GM21619 (cell line): ENCODE results near the gene ARID1A.
"Not testable (repeated sequence)": the region's sequence is repeated elsewhere in the genome, so short reads cannot be mapped to it uniquely, and the experiment has no call there.

ENCODE experiments used
- ATAC-seq: cut with Tn5 transposase; IDR thresholded peaks from one replicate; pipeline ENCODE4 v1.9.1; 2021; ENCODE audit not compliant: unreplicated experiment

ARID1A gene

GRCh38 chr1:26697978-26698849, 2.4 kb downstream of the ARID1A start:
- peak; percentile 21 for ATAC-seq

DNA sequence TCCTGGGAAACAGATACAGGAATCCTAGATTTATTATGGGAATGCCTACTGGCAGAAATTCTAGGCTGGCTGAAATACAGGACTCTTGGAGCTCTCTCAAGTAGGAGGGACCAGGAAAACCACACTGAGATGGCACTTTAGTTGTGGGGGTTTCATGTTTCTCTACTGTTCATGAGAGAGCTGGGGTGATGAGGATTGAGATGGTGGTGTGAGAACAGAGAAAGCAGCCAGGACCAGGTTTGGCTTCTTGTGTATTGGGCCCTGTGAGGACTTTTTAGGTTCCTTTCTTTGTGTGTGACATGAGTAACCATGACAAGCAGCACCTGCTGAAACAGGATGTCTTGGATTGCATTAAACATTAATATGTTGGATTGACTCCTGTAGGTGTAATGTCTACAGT, 4.9 kb downstream of the ARID1A start:
- no peak for ATAC-seq

DNA sequence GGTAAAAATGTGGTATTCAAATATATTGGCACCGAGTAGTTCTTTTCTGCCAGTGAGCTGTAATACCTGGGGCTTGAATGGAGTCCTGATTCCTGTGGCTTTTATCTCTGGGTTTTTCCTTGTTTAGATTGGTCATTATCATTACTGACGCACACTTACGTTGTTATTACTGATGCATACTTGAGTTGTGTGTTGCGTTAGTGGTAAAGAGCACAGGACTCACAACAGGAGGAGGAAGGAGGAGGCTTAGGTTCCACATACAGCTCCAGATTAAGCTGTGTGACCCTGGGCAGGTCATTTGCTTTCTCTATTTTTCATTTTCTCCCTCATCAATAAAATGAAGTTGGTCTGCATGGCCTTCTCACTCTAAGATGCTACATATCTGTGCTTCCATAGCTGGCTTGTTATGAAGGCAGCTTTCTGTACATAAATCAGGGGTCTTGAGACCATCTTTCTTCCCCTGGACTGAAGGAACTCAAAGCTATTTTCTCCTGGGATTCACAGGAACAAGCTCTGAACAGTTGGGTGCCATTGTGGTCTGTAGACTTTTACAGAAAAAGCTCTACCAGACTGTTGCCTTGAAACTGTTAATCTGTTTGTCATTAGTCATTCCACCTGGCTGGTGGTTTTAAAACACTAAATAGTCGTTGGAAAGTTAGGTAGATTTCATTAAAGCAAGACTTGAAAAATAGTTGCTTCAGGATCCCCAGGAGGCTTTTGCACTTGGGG, 5.6 kb downstream of the ARID1A start:
- ATAC-seq, result no peak

GRCh38 chr1:26701995-26702679, 6.3 kb downstream of the ARID1A start:
- ATAC-seq, result no peak

GRCh38 chr1:26702680-26703038, 6.8 kb downstream of the ARID1A start:
- ATAC-seq, result no peak

DNA sequence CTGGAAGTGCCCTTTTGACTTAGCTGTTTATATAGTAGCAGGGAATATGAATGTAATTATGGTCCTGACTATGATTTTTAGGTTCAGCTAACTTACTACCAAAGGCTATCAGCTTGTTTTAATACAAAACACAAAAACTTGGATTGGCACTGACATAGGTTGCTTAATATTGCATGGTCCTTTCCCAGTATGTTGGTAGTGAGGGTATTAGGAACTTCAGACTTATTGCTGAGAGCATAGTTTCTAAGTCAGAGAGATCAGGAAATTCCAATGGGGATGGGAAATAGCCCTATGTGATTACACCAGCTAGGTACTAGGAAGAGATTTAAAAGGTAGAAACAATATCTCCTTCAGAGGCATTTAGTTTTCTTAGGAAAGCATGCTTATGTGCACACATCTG, 7.7 kb downstream of the ARID1A start:
- ATAC-seq, result no peak

- no peak for ATAC-seq
Observed at GRCh38 chr1:26704629-26705028, 8.8 kb downstream of the ARID1A start.

DNA sequence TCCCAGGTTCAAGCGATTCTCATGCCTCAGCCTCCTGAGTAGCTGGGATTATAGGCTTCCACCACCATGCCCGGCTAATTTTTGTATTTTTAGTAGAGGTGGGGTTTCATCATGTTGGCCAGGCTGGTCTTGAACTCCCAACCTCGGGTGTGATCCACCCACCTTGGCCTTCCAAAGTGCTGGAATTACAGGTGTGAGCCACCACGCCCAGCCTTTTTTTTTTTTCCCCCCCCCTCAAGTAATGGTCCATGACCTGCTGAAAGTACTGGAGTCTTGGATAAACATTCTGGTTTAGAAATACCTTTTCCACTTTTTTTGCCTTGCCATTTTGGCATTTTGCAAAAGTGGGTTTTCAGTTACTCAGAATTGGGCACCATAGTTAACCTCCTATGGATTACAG, 9.4 kb downstream of the ARID1A start:
- not testable (repeated sequence) for ATAC-seq

DNA sequence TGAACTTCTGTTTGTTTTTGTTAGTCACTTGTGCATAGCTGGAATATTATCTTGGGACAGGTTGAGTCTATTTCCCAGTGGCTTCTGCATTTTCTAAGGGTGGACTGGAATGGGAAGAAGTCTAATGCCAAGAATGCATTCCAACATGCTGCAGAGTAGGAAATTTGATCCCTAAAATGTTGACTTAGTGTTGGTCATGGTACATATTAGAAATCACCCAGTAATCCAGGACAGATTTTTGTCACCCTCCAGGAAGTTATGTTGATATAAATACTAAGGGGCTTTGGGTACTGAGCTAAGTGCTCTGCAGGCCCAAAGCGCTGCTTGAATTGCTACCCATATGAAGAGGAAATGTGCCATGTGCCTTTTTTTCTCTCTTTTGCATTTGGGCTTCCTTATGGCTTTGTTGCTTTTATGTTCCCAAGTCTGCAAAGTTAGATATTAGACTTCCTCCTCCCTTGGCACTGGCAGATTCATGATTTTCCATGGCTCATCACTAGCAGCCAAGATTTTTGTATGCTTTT, 10.0 kb downstream of the ARID1A start:
- ATAC-seq, result no peak

DNA sequence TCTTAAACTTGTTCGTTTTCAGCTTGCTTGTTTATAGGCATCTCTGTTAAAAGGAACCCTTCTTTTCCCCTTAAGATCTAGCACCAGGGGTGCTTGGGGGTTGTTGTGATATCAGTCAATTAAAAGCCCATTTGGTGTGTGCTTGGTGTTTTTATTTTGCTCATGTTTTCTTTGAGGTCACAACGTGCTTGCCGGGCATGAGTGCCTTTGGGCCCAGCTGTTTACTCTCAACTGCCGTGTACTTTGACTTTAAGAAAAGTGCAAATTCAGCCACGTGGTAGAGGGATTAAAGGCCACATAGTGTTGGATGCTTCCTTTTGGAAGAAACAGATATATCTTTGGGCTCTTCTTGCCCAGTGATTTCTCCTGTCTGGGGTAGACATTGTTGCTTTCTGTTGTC, 10.5 kb downstream of the ARID1A start:
- ATAC-seq, result no peak

- no peak for ATAC-seq
Observed at GRCh38 chr1:26710811-26711210, 15.0 kb downstream of the ARID1A start.

DNA sequence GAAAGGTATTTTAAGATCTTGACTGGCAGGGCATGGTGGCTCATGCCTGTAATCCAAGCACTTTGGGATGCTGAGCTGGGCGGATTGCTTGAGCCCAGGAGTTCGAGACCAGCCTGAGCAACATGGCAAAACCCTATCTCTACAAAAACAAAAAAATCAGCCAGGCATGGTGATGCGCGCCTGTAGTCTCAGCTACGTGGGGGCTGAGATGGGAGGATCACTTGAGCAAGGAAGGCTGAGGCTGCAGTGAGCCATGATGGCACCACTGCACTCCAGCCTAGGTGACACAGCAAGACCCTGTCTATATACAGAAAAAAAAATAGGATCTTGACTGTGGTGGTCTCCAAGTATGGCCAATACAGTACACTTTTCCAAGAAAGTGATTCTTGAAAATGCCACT, 16.0 kb downstream of the ARID1A start:
- no peak for ATAC-seq

DNA sequence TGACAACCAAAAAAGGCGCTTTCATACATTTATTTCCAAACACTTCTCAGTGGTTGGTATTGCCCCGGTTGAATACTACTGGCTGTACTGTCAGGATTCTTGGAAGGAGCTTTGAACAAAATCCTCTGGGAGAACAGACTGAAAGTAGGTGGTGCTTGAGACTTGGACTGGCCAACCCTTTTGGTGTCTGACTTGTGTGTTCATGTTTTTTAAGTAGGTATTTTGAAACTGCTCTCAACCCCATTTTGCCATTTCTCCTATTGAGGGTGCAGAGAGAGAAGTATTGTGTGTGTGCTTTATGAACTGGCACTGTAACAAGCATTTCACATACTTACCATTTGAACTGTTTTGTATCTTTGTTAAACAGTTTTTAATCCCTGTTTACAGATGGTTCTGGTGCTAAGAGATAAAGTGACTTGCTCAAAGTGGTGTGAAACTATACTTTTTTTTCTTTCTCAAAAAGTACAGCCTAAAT, 21.2 kb downstream of the ARID1A start:
- ATAC-seq, result no peak

DNA sequence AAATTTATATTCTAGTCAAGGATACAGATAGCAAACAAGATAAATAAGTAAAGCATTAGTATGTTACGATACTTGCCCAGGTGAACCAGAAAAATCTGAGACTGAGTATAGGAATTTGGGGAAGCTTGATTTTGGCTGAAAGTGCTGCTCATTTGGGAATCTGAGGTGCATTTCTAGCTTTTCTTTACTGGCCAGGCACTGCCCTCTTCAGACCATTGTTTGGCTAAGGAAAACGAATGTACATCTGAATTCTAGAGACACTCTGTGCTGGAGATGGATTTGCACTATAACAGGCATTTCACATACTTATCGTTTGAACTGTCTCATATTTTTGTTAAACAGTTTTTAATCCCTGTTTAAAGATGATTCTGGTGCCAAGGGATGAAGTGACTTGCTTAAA, 23.4 kb downstream of the ARID1A start:
- no peak for ATAC-seq

DNA sequence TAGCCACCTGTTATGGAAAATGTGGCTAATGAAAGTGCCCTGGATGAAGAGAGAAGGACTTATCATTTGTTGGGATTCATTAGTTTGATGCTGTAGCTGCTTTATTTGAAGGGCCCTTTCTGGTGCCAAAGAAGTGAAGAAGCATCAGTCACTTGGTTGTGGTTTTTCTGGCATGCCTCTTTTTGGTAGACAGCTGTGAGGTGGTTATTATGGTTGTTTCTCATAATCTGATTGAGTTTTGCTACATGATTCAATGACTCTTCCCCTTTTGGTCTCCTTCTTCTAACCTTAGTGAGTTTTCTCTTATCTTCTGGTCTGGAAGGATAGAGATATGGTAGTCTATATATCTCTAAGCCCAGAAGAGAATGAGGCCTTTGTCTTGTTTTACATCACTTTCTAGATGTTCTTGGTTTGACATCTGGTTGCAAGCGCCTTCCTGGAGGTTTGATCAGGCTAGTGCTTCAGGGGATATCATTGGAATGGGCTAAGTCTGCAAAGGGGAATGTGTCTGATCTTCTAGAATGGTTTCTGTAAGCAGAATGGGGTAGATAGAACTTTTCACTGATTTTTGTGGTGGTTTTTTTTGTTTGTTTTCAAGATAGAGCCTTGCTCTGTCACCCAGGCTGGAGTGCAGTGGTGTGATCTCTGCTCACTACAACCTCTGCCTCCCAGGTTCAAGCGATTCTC, 26.0 kb downstream of the ARID1A start:
- ATAC-seq, result no peak

GRCh38 chr1:26723013-26723991, 27.5 kb downstream of the ARID1A start:
- ATAC-seq, result no peak

GRCh38 chr1:26724118-26724517, 28.3 kb downstream of the ARID1A start:
- no peak for ATAC-seq

- ATAC-seq, result no peak
Observed at GRCh38 chr1:26724926-26725325, 29.1 kb downstream of the ARID1A start.

DNA sequence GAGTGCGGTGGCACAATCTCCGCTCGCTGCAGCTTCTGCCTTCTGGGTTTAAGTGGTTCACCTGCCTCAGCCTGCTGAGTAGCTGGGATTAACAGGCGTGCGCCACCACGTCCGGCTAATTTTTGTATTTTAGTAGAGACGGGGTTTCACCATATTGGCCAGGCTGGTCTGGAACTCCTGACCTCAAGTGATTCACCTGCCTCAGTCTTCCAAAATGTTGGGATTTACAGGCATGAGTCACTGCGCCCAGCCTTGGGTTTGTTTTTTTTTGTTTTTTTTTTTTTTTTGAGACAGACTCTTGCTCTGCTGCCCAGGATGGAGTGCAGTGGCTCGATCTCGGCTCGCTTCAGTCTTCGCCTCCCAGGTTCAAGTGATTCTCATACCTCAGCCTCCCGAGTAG, 30.1 kb downstream of the ARID1A start:
- not testable (repeated sequence) for ATAC-seq

DNA sequence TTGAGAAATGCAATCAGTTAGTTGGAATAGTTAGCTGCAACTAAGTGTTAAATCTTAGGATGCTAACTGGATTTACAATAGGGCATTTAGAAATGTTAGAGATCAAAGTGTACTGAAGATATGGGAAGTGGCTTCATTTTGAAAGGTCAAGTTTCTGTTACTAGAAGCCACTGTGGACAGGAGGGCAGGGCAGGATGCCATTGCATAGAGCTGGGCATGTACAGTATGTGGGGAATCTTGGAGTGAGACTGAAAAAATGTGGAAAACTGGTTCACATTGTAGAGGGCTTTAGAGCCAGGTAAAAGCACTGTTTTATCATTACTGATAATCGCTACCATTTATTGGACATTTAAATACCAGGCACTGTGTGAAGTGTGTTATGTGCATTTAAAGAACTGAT, 31.0 kb downstream of the ARID1A start:
- no peak for ATAC-seq
